Activated CD8-positive, alpha-beta memory T cell treated with anti-CD3 and anti-CD28 coated beads for 48 hours (primary cell): ENCODE data around the gene CAMKK2.
"Not testable (repeated sequence)": the region's sequence is repeated elsewhere in the genome, so short reads cannot be mapped to it uniquely, and the experiment has no call there.

ENCODE experiments used
- DNase-seq, 3 experiments: peaks; one replicate each; pipeline ENCODE4 v3.0.0-alpha.2; 2020; ENCODE audit warnings: low read depth in 2 of 3, low spot score in 2 of 3

Gene CAMKK2

DNA sequence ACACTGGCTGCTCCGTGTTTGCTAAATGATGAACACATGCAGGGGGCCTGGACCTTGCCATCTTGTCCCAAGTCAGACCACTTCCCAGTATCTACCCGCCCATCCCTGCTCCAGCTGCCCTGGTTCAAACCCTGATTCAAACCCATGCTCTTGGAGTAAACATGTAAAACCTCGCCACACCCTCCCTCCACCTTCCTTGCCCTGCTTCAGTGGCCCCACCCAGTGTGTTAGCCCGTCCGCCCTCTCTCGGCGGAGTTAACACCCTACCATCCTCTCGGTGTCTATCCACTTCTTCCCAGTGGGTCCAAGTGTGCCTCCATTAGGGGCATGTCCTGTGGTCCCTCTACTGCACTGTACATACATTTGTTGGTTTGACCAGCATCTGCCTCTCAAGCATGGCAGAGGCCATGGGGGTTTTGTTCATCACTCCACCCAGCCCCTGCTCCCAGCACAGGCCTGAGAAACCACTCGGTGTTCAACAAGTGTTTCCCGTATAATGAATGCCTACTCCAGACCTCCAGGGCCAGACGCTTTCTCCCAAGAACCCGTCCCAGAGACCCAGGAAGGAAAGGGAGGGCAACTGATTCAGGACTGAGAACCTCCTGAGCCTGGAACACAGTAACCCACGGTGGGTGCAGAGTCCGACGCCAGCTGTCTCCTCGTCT lies 49.5 kb downstream of the CAMKK2 start:
- DNase-seq = no peak

DNA sequence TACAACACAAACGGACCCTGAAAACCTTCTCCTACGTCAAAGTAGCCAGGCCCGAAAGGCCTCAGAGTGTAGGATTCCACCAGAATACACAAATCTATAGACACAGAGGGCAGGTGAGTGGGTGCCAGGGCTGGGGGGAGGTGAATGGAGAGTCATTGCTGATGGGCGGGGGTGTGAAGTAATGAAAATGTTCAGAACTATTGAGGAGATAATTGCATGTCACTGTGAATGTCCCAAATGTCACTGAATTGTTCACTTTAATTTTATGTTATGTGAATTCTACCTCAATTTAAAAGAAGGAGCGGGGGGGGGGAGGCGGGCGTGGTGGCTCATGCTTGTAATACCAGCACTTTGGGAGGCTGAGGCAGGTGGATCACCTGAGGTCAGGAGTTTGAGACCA lies 50.6 kb downstream of the CAMKK2 start:
- no peak for DNase-seq

DNA sequence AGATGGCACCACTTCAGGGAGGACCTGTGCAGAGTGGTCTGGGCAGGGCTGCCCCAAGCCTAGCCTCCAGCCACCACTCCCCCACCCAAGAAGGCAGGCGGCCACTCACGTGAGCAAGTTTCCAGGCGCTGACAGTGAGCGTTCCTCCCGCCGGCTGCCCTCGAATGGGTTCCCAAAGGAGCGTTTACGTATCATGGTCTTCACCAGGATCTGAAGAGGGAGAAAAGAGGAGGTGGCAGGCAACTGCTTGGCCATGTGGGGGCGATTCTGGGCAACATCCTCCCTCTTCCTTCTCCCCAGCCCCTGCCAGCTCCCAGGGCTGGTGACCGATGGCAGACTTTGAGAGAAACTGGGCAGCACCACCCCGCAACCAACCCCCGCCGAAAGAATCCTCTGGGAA lies 51.5 kb downstream of the CAMKK2 start:
- no peak for DNase-seq

DNA sequence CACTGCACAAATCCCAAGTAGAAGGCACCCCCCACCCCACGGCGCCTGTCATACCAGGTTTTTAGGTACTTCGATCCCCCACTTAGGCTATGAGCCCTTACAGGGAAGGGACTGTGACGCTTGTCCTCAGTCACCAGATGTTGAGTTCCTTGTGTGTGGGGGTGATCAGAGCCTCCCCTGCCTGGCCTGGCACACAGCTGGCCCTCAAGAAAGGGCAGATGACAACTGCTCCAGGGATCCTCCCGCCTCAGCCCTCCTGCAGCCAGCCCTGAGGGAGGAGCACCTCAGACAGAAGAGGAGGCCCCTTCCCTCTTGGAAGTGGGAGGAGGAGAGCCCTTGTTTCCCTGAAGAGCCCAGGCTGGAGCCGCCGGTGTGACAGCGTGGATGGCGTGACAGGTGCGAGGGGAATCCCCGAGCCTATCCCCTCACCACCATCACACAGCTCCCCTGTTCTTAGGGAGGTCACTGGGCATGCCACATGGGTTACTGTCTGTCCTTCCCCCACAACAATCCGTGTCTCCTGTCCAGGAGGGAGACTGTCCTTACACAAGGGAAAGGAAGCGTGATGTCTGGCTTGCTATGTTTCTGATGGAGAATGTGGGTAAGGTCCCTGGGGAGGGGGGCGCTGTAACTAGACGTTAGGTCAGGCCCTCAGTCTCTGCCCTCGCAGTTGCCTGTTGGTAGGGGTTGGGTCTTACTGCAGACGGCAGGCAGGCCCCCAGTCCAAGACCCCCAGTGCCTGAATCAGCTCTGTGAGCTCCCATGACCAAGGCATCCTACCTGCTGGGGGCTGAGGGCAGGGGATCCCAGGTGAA lies 55.1 kb downstream of the CAMKK2 start:
- no peak for DNase-seq

DNA sequence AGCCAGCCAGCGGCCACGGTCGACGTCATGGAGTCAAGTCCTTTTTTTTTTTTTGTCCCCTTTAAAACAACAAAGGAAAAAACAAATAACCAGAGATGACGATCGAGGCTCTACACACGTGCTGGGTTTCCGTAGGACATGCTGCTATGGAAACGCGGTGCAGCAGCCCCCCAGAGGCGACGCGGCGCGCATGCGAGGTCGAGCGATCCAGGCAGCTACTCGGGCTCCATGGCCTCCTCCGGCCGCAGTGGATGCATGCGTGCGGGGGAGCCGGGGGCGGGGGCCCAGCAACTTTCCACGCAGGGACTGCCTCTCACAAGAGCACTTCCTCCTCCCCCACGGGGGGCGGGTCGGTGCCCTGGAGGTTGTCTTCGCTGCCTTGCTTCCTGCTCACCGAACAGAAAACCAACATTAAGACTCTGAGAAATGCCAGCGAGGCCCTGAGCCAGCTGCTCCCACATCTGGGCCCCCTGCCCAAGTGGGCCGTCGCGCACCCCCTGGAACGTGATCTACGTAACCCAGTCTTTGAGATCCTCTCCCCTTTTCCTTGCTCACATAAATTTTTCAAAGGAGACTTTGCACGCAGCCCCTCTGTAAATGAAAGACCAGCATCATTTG lies 55.9 kb downstream of the CAMKK2 start:
- DNase-seq = peak; percentile 36 to 65 (median 44)

DNA sequence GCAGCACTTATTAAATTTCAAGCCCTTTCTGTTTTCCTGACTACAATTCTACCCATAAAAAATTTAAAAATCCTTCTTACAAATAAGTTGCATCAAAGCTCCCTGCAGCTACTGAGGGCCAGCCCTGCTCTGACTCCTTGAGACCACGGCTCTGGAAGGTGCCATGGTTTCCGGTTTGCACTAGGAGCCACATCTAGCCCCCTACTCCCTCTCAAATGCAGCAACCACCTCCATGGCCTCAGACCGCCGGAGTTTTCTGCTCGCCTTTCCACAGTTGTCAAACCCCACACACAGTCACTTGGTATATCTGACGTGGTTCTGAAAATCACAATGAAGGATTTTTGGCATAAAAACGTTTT lies 56.5 kb downstream of the CAMKK2 start:
- DNase-seq = no peak

DNA sequence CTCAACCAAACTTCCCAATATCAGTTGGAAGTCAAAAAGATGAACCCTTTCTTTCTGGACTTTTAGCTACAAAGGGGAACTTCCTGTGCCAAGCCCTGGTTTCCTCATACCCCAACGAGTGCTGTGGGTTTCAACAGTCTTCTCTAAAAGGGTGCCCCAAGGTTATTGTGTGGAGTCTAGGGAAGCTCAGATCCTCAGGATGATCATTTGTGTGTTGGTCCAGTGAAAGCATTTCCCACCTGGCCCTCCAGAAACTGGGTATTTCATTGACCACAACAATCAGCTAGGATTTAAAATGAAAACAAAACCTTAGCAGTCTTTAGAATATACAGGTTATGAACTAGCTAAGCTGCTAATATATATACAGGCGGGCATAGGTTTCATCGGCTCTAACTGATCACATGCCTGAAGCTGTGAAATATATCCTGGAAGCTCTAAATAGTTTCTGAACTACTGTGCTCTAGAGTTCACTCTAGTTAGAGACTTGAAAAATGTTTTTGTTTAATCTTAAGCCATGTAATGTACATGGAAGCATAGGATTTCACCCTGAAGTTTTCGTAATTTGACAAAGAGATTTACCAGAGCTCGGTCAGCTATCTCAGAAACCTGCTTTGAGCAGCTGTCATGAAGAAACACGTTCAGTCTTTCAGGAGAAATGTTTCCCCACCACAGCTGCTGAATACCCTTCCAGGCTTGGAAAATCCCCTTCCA lies 57.0 kb downstream of the CAMKK2 start:
- DNase-seq = no peak

DNA sequence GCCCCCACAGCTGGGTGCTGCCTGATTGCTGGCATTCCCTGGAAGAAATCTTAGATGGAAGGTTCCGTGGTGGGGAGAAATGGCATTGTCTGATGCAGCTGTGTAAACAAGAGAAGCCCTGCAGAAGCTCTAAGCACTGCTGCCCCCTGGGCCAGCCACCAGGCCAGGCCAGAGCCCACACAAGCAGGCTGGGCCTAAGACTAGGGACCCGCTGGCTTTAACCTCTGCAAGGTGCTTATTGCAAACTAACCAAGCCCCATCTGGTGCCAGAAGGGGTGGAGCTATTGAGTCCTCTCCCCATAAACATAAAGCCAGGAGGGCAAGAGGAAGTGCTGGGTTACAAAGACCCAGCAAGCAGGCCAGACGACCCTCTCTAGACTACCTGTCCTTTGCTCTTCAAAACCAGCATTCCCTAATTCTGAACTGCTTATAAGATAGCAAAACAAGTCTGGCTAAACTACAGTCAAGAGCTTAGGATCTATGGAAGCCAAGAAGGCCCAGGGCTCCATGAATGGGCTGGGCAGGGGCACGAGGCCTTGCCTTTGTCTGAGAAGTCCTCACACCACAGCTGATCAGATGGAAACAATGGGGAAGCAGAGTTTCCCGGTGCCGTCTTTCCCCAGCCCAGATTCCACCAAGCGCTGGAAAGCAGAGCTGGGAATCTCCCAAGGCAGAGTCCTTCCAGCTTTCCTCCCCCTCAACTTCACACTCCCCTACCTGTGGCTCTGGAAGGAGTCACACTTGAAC lies 57.7 kb downstream of the CAMKK2 start:
- DNase-seq = no peak

DNA sequence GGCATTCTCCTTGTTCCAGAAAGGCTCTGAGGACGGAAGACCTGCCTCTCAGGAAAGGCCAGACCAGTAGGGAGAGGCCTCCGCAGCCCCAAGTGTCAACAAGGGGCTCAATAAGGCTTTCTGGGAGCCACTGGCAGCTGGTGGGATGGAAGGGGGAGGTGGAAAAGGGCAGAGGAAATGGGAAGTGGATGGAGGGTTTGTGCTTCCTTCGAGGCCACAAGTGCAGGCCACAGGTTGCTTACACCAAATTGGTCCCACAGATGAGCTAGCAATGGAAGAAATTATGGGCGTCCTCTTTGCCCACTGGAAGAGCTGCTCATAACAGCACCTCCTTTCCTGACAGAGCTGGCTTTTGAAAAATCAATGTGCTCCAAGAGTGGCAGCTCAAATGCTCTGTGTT lies 58.4 kb downstream of the CAMKK2 start:
- DNase-seq = no peak

DNA sequence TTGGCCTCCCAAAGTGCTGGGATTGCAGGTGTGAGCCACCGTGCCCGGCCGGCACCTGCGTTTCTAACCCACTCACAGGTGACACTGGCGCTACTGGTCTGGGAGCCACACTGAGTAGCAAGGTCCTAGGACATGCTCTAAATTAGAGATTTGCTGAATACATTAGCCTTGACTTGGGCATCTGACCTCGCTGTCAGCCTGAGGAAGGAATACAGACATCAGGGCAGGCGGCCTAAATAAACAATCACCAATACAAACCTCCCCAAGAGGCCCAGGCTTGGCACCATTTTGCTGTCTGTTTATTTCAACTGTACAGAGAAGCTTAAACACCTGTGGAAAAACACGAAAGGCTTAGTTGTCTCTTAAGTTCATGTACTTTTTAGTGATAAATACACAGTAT lies 59.1 kb downstream of the CAMKK2 start:
- no peak for DNase-seq

DNA sequence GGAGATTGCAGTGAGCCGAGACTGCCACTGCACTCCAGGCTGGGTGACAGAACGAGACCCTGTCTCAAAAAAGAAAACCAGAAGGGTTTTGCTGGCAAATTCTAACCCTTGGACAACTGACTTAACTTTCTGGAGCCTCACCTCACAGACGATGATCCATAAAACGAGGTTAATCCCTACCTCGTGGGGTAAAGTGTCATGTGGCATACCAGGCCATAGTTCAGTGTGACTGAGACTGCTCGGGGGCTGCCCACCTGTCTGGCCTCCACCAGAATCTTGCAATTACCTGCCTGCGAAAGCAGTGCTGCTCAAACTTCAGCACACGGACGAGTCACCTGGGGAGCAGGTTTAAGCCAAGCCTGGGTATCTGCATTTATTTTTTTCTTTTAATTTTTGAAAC lies 59.7 kb downstream of the CAMKK2 start:
- DNase-seq = no peak

DNA sequence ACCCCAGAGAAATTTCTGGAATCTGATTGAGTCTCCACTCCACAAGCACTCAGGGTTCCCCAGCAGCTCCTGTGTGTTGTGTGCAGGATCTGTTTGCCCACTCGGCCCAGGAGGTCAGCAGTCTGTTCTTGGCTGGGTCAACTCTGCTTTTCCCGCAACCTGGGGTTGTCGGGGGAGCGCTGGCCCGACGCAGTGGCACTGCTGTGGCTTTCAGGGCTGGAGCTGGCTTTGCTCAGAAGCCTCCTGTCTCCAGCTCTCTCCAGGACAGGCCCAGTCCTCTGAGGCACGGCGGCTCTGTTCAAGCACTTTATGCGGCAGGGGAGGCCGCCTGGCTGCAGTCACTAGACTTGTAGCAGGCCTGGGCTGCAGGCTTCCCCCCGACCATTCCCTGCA lies 62.9 kb downstream of the CAMKK2 start:
- DNase-seq = no peak

DNA sequence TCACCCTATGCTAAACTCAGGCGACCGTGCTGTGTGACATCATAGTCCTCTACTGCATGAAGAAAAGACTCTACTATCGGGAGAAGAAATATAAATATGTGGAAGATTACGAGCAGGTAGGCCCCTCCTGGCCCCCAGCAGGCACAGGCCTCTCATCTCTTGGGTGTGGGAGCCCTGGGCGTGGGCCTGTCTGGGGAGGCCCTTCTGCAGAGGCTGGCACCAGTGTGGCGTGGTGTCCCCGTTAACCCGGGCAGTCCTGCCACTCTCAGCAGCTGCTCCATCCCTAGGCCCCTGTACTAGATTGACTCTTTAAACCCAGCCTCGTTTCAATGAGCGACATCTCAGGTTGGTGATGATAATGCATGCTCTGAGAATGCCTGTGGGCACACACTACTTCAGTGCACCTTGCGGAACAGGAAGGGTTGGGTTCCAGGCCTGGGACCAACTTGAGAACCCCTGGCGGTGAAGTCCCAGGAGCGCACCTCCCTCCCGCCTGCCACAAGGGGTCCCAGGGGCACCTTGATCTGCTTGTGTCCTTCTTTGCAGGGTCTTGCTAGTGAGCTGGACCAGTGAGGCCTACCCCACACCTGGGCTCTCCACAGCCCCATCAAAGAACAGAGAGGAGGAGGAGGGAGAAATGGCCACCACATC lies 63.4 kb downstream of the CAMKK2 start:
- no peak for DNase-seq

DNA sequence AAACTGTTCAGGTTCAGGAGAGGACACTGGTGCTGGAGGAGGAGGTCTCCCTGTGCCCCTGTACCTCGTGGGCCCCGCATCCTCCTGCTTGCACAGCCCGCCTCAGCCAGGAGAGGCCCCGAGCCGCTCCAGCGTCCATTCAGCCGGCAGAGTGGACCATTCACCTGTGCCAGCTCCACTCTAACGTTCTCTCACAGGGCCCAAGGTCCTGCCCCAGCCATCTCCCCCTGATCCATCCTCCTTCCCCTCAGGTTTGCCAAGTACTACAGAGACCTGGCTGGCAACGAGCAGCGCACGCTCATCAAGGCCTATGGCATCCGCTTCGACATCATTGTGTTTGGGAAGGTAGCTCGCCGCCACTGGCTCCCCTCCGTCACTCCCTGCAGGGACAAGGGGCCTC lies 64.3 kb downstream of the CAMKK2 start:
- no peak for DNase-seq

DNA sequence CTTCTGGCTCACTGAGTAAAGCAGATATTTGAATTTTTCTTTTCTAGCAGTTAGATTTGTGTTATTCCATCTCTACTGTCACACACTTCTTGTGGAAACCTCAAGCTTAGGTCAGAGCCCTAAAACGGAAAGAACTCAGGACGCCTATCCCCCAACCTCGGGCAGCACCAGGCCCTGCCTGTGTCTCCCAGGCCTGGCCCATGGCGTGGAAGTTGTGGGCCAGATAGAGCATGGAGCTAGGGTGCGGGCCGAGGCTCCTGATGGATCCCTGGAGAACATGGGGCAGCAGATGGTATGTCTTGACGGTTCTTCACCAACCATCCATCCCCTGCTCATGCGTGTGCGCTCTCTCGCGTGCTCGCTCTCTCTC lies 66.0 kb downstream of the CAMKK2 start:
- no peak for DNase-seq

DNA sequence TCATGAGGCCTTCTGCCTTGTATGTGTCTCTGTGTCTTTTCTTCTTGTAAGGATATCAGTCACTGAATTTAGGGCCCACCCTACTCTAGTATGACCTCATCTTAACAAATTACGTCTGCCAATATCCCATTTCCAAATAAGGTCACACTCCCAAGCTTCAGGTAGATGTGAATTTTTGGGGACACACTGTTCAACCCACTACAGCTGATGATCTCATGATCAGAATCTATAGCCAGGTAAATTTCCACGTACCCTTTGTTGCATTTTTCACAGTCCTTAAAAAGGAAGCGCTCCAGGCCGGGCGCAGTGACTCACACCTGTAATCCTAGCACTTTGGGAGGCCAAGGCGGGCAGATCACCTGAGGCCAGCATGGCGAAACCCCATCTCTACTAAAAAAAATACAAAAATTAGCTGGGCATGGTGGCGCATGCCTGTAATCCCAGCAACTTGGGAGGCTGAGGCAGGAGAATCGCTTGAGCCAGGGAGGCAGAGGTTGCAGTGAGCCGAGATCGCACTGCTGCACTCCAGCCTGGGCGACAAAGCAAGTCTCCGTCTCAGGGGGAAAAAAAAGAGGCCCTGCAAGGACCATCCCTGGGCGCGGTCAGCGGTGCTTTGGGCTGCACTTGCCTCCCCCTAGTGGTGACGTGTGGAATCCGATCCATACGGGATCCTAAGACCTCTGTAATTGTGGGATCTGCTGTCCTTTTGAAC lies 66.5 kb downstream of the CAMKK2 start:
- DNase-seq = peak; percentile 35 to 45 (median 43)

DNA sequence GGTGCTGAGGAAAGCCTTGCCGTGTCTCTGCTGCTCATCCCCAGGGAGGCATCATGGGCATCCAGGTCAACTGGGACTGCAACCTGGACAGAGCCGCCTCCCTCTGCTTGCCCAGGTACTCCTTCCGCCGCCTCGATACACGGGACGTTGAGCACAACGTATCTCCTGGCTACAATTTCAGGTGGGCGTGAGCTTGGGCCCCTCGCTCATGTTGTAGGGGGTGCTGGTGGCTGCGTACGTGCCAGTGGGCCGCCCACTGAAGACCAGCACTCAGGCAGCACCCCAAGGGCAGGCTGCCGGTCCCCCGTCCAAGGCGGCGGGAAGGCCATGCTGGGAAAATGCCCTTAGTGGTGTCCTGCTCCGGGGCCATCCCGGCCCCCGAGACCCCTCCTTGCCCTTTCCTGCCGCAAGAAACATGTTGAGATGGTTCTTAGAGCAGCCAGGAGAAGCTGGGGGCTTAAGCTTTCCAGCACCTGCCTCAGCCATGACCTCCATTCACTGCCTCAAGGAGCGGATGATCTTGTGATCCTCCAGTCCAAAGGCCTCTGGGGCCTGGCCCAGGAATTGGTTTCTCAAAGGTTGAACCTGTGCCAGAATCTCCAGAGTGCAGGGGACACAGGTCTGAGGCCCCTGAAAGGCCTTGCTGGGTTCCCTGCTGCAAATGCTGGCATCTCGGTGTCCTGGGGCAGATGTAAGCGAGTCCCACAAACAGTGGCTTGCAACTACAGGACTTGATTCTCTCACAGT lies 67.4 kb downstream of the CAMKK2 start:
- DNase-seq = no peak

DNA sequence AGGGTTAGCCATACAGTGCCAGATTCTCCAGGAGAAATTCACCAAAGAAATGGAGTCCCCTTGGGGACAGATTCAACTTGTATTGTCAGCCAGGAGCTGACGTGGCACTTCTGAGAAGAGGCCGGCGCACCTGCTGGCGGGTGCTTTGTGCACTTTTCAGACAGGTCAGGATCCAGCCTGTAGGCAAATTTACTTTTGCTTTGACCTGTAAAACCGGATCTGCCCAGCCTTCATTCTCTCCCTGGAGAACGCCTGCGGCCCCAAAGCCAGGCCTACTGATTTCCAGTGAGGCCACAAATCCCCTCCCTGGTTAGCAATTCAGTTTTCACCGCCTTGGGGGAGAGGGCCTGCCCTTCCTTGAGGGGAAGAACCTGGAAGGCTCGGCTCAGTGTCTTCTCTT lies 69.2 kb downstream of the CAMKK2 start:
- no peak for DNase-seq

DNA sequence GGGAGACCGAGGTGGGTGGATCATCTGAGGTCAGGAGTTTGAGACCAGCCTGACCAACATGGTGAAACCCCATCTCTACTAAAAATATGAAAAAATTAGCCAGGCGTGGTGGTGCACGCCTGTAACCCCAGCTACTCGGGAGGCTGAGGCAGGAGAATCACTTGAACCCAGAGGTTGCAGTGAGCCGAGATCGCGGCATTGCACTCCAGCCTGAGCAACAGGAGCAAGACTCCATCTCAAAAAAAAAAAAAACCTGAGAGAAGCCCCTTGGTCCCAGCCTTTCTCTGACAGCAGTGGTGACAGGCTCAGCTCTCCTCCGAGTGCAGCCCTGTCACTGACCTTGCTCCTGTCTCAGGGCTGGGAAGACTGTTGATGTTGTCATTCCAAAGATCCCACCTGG lies 69.6 kb downstream of the CAMKK2 start:
- not testable (repeated sequence) for DNase-seq
